Stimulated activated naive CD4-positive, alpha-beta T cell (primary cell): Measurements from ENCODE around the gene DYNLT2.
"Not testable (repeated sequence)": the region's sequence is repeated elsewhere in the genome, so short reads cannot be mapped to it uniquely, and the experiment has no call there.

ENCODE experiments used
- DNase-seq, 6 experiments: peaks; one replicate each; lab custom pipeline; 2025; lab: John Stamatoyannopoulos, UW

Gene DYNLT2

GRCh38 chr6:169701311-169701953 lies 49.9 kb downstream of the DYNLT2 start:
- DNase-seq = no peak

- no peak for DNase-seq
These were observed 51.1 kb downstream of the DYNLT2 start for GRCh38 chr6:169700296-169700695.

GRCh38 chr6:169697115-169697514 lies 54.3 kb downstream of the DYNLT2 start:
- not testable (repeated sequence) for DNase-seq

GRCh38 chr6:169695131-169695530 lies 56.2 kb downstream of the DYNLT2 start:
- DNase-seq = no peak

GRCh38 chr6:169692516-169692915 lies 58.9 kb downstream of the DYNLT2 start:
- no peak for DNase-seq

- no peak for DNase-seq
These were observed 60.1 kb downstream of the DYNLT2 start for GRCh38 chr6:169691260-169691659.
